ENCODE results near the gene PIMREG.

Gene PIMREG

DNA sequence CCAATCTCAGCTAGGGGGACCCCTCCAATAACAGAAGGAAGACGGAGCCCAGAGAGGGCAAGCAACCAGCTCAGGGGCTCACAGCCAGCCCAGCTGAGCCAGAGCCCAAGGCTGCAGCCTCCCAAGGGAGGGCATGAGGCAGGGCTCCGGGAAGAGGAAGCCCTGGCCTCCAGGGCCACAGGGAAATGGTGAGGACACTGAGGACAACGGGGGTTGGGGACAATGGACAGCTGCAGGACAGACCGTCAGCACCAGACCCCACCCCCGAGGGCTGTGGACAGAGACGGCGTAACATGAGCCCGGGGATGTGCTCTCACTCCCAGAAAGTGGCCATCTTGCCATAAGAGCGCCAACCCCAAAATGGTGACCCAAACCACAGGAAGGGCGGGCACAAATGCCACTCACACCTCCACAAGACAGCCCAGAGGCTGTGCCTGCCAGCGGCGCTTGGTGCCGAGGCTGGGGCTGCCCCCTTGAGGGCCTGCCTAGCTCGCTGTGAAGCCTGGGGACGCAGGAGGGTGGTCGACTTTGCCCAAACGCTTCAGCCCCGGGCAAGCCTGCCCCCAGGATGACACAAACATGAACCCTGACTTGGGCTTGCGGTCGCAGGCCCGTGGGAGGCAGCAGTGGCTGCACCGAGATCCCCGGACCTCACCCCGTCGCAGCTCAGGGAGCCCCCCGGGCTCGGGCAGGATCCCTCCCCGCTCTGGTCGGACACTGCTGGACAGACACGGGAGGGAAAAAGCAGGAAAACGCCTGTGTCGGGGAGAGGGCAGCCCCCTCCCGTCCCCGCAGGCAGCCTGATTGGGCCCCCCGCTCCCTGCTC, 10.5 kb downstream of the PIMREG start:
- H3F3A ChIP-seq (ENCODE audit: insufficient read depth, low read length), result no peaks in the 10 kb centered on the region
- no peak overlapping the region for H3K4me3 ChIP-seq (ENCODE audit: low read depth, low read length, poor library complexity, severe bottlenecking)
- H3K4me1 ChIP-seq (ENCODE audit: insufficient read depth, low read length, severe bottlenecking), result no peaks in the 10 kb centered on the region
- no peak overlapping the region for H3K27ac ChIP-seq (ENCODE audit: low read depth, low read length, poor library complexity, severe bottlenecking)
- no peaks in the 10 kb centered on the region for H3K79me2 ChIP-seq (ENCODE audit: insufficient read depth, low read length)
- no peak overlapping the region for H3K4me2 ChIP-seq (ENCODE audit: low read length)
- H3K27me3 ChIP-seq (ENCODE audit: insufficient read depth, low read length), result no peaks in the 10 kb centered on the region
- no peak overlapping the region for H2AFZ ChIP-seq (ENCODE audit: low read length)
- no peaks in the 10 kb centered on the region for H3K9me2 ChIP-seq (ENCODE audit: low read depth, low read length)
- H3K9me3 ChIP-seq (ENCODE audit: low read length), result no peaks in the 10 kb centered on the region
- no peak overlapping the region for H3K9ac ChIP-seq (ENCODE audit: low read length)
- no peaks in the 10 kb centered on the region for H4K20me1 ChIP-seq (ENCODE audit: insufficient read depth, low read length)
- no peak for TF ChIP-seq EZH2 (IDR thresholded peaks at IDR 0.05; ENCODE audit: borderline replicate concordance, low read length)
- TF ChIP-seq, protein P1, sequence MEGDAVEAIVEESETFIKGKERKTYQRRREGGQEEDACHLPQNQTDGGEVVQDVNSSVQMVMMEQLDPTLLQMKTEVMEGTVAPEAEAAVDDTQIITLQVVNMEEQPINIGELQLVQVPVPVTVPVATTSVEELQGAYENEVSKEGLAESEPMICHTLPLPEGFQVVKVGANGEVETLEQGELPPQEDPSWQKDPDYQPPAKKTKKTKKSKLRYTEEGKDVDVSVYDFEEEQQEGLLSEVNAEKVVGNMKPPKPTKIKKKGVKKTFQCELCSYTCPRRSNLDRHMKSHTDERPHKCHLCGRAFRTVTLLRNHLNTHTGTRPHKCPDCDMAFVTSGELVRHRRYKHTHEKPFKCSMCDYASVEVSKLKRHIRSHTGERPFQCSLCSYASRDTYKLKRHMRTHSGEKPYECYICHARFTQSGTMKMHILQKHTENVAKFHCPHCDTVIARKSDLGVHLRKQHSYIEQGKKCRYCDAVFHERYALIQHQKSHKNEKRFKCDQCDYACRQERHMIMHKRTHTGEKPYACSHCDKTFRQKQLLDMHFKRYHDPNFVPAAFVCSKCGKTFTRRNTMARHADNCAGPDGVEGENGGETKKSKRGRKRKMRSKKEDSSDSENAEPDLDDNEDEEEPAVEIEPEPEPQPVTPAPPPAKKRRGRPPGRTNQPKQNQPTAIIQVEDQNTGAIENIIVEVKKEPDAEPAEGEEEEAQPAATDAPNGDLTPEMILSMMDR (IDR thresholded peaks at IDR 0.05; ENCODE audit: low read length), result no peak
- no peaks in the 10 kb centered on the region for H3K36me3 ChIP-seq (ENCODE audit: insufficient read depth, low read length)

GRCh38 chr17:6455321-6455705, 11.1 kb downstream of the PIMREG start:
- Histone ChIP-seq H2AFZ (ENCODE audit: low read length) (no peak overlapping the region), H3K27me3 (ENCODE audit: insufficient read depth, low read length) (no peaks in the 10 kb centered on the region; the same call in 1 of the 2 replicates)

DNA sequence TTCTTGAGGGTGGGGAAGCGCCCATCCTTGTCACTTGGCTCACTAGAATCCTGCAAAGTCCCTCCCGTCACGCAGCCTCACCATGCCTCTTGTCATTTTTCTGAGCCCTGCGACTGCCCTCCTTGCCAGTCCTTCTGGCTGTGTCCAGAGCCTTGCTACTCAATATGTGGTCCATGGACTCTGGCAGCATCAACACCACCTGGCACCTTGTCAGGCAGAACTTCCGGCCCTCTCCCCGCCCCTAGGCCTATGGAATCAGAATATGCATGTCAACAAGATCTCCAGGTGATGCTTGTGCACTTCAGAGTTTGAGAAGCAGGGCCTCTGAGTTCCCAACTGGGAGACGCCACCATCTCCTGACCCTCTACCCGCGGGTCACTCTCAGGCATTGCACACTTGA, 12.1 kb downstream of the PIMREG start:
- Histone ChIP-seq H3F3A (ENCODE audit: insufficient read depth, low read length) (no peaks in the 10 kb centered on the region), H3K79me2 (ENCODE audit: insufficient read depth, low read length) (no peaks in the 10 kb centered on the region), H3K36me3 (ENCODE audit: insufficient read depth, low read length) (no peaks in the 10 kb centered on the region), H3K9me2 (ENCODE audit: low read depth, low read length) (no peaks in the 10 kb centered on the region), H2AFZ (ENCODE audit: low read length) (no peak overlapping the region), H3K27ac (ENCODE audit: low read depth, low read length, poor library complexity, severe bottlenecking) (no peak overlapping the region), H3K27me3 (ENCODE audit: insufficient read depth, low read length) (no peaks in the 10 kb centered on the region; the same call in 1 of the 2 replicates), H3K9ac (ENCODE audit: low read length) (no peak overlapping the region), H3K4me2 (ENCODE audit: low read length) (no peak overlapping the region), H4K20me1 (ENCODE audit: insufficient read depth, low read length) (no peaks in the 10 kb centered on the region), H3K4me3 (ENCODE audit: low read depth, low read length, poor library complexity, severe bottlenecking) (no peak overlapping the region), H3K9me3 (ENCODE audit: low read length) (no peaks in the 10 kb centered on the region), H3K4me1 (ENCODE audit: insufficient read depth, low read length, severe bottlenecking) (no peaks in the 10 kb centered on the region)
- TF ChIP-seq EZH2 (IDR thresholded peaks at IDR 0.05; ENCODE audit: borderline replicate concordance, low read length), result no peak
- TF ChIP-seq, protein P1 (IDR thresholded peaks at IDR 0.05; ENCODE audit: low read length), result no peak

More at GRCh38 chr17:6455321-6455705, 11.1 kb downstream of the PIMREG start:
- no peak overlapping the region for H3K9ac ChIP-seq (ENCODE audit: low read length)
- no peak overlapping the region for H3K4me3 ChIP-seq (ENCODE audit: low read depth, low read length, poor library complexity, severe bottlenecking)
- TF ChIP-seq, protein P1 (IDR thresholded peaks at IDR 0.05; ENCODE audit: low read length), result no peak
- TF ChIP-seq EZH2 (IDR thresholded peaks at IDR 0.05; ENCODE audit: borderline replicate concordance, low read length), result no peak
- H3K27ac ChIP-seq (ENCODE audit: low read depth, low read length, poor library complexity, severe bottlenecking), result no peak overlapping the region
- no peaks in the 10 kb centered on the region for H3K36me3 ChIP-seq (ENCODE audit: insufficient read depth, low read length)
- H3K4me2 ChIP-seq (ENCODE audit: low read length), result no peak overlapping the region
- H3K79me2 ChIP-seq (ENCODE audit: insufficient read depth, low read length), result no peaks in the 10 kb centered on the region
- H3K9me2 ChIP-seq (ENCODE audit: low read depth, low read length), result no peaks in the 10 kb centered on the region
- H3K9me3 ChIP-seq (ENCODE audit: low read length), result no peaks in the 10 kb centered on the region
- no peaks in the 10 kb centered on the region for H3K4me1 ChIP-seq (ENCODE audit: insufficient read depth, low read length, severe bottlenecking)
- no peaks in the 10 kb centered on the region for H3F3A ChIP-seq (ENCODE audit: insufficient read depth, low read length)
- no peaks in the 10 kb centered on the region for H4K20me1 ChIP-seq (ENCODE audit: insufficient read depth, low read length)

Data from OCI-LY1 (cell line).